ENCODE measurements around the gene FETUB. TPM values are rescaled to one million over a fixed set of nuclear protein-coding genes. Genes with fewer than 3 reads are reported as not detected.

Gene FETUB
- total and polyA plus RNA-seq, 2 of the 4 experiments (the other 2 are of a cell fraction) = not detected

DNA sequence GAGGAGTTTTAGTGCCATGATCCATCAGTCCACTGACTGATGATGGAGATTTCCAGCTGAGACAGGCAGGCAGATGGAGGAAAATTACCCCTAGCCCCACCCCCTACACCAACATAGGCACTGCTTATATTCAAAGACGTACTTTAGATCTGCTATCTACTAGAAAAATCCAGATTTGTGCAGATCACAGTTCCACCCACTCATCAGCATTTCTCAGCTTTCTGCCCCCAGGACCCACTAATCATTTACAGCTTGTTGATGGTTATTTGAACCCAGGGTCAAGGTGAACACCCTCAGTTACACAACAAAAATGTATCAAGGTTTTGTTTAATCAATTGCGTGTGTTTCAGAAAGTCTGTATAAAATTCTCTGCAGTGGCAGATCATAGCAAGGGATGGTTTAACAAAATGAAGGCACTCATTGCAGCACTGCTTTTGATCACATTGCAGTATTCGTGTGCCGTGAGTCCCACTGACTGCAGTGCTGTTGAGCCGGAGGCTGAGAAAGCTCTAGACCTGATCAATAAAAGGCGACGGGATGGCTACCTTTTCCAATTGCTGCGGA lies 25.5 kb downstream of the FETUB start, which contains the start of gene HRG:
Gene HRG (plus strand): TSS at position 390 of the 564 bp plus-strand sequence. CDS start 18 bp downstream, at position 408.
- no peak within 1 kb of the TSS for H2AFZ ChIP-seq (replicated peaks; ENCODE audit: low read length, poor library complexity)
- no TSS peak for BruUV-seq (replicated peaks)
- H3K14ac ChIP-seq (replicated peaks; ENCODE audit: low read depth, low read length) = no peak within 1 kb of the TSS
- TF ChIP-seq, protein P1, sequence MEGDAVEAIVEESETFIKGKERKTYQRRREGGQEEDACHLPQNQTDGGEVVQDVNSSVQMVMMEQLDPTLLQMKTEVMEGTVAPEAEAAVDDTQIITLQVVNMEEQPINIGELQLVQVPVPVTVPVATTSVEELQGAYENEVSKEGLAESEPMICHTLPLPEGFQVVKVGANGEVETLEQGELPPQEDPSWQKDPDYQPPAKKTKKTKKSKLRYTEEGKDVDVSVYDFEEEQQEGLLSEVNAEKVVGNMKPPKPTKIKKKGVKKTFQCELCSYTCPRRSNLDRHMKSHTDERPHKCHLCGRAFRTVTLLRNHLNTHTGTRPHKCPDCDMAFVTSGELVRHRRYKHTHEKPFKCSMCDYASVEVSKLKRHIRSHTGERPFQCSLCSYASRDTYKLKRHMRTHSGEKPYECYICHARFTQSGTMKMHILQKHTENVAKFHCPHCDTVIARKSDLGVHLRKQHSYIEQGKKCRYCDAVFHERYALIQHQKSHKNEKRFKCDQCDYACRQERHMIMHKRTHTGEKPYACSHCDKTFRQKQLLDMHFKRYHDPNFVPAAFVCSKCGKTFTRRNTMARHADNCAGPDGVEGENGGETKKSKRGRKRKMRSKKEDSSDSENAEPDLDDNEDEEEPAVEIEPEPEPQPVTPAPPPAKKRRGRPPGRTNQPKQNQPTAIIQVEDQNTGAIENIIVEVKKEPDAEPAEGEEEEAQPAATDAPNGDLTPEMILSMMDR (conservative IDR thresholded peaks at IDR 0.05; ENCODE audit: low read depth, low read length) = no peak
- no peak for TF ChIP-seq MXI1 (IDR thresholded peaks at IDR 0.05; ENCODE audit: borderline replicate concordance, low read depth, low read length)
- TF ChIP-seq, protein P2, sequence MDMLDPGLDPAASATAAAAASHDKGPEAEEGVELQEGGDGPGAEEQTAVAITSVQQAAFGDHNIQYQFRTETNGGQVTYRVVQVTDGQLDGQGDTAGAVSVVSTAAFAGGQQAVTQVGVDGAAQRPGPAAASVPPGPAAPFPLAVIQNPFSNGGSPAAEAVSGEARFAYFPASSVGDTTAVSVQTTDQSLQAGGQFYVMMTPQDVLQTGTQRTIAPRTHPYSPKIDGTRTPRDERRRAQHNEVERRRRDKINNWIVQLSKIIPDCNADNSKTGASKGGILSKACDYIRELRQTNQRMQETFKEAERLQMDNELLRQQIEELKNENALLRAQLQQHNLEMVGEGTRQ (IDR thresholded peaks at IDR 0.05; ENCODE audit: low read depth, low read length) = no peak
- no peak for TF ChIP-seq POLR2A (IDR thresholded peaks at IDR 0.05; ENCODE audit: low read depth, low read length)
- no peak for TF ChIP-seq NFE2L2 (IDR thresholded peaks at IDR 0.05; ENCODE audit: low read depth, low read length)
- H3K9me1 ChIP-seq (ENCODE audit: insufficient read depth, low read length) = no peaks in the 10 kb centered on the region
- no peak within 1 kb of the TSS for H3K4ac ChIP-seq (ENCODE audit: low read depth, low read length)
- no CpG with 5 or more reads among the region's 8 CpGs for WGBS, 2 experiments (ENCODE audit: extremely low coverage in 2 of 2, insufficient read length in 1 of 2)
- no peak within 1 kb of the TSS for H2AK9ac ChIP-seq (replicated peaks; ENCODE audit: low read depth, low read length, poor library complexity)
- H2BK20ac ChIP-seq (ENCODE audit: low read depth, low read length) = no peak within 1 kb of the TSS
- no peak for DNase-seq
- no peak within 1 kb of the TSS for H3K23ac ChIP-seq (ENCODE audit: low read depth, low read length)
- no peak within 1 kb of the TSS for H4K5ac ChIP-seq (ENCODE audit: low read depth, low read length)
- in situ Hi-C loops (cut with MboI; ENCODE audit: low sequenced_read_pairs) = no loop called here
- intact Hi-C loops (cut with micrococcal nuclease) = no loop called here
- no peak within 1 kb of the TSS for H3K56ac ChIP-seq (ENCODE audit: extremely low read depth, insufficient read depth, low read length)
- H3K79me1 ChIP-seq (ENCODE audit: low read depth in 1 of 2, low read length in 2 of 2) = no peaks in the 10 kb centered on the region
- H3K9ac ChIP-seq (ENCODE audit: low read depth, low read length) = no peak within 1 kb of the TSS
- no peak within 1 kb of the TSS for H2AK5ac ChIP-seq (ENCODE audit: low read depth, low read length)
- H3K27me3 ChIP-seq (ENCODE audit: control insufficient read depth, insufficient read depth, low read length) = peaks cover 19% of the 10 kb centered on the region
- H4K91ac ChIP-seq (ENCODE audit: insufficient read depth, low read depth, low read length) = no peak within 1 kb of the TSS
- H3K18ac ChIP-seq (ENCODE audit: low read depth, low read length) = no peak within 1 kb of the TSS
- ChIA-PET POLR2A (ENCODE audit: unreplicated experiment) (no interaction called here), CTCF (no interaction called here)
- dilution Hi-C loops (cut with HindIII; ENCODE audit: low sequenced_read_pairs, unreplicated experiment) = no loop called here
- no peaks in the 10 kb centered on the region for H4K20me1 ChIP-seq (ENCODE audit: insufficient read depth, low read length)
- no peaks in the 10 kb centered on the region for H3K36me3 ChIP-seq (ENCODE audit: control insufficient read depth, insufficient read depth, low read length)
- H3K27ac ChIP-seq (ENCODE audit: insufficient read depth, low read length) = no peak within 1 kb of the TSS
- H3K9me3 ChIP-seq (ENCODE audit: control insufficient read depth, insufficient read depth, low read length) = no peaks in the 10 kb centered on the region
- no peaks in the 10 kb centered on the region for H3K4me1 ChIP-seq (ENCODE audit: control insufficient read depth, insufficient read depth, low read length)
- no peak within 1 kb of the TSS for H2BK5ac ChIP-seq (ENCODE audit: low read depth, low read length, poor library complexity, severe bottlenecking)
- H2BK15ac ChIP-seq (ENCODE audit: low read depth, low read length) = no peak within 1 kb of the TSS
- no peak within 1 kb of the TSS for H3K4me3 ChIP-seq (ENCODE audit: insufficient read depth, low read depth, low read length)
- no peak for ATAC-seq (ENCODE audit: low read depth)
- no peak within 1 kb of the TSS for H4K8ac ChIP-seq (ENCODE audit: low read depth in 2 of 2, low read length in 2 of 2)
- H3K4me2 ChIP-seq (ENCODE audit: low read depth, low read length) = no peak within 1 kb of the TSS
- H2BK120ac ChIP-seq (ENCODE audit: low read depth, low read length) = no peak within 1 kb of the TSS

All from IMR-90 (cell line).